NCI-H226 (cell line): ENCODE results near the gene TRIM38.

Source experiments
- DNase-seq: peaks from one replicate; pipeline ENCODE4 v3.0.0-alpha.2; 2015

Gene TRIM38

GRCh38 chr6:26028746-26029569 is 66.4 kb downstream of the TRIM38 start:
- DNase-seq, result no peak

- no peak for DNase-seq
Observed at GRCh38 chr6:26029570-26029856, 66.9 kb downstream of the TRIM38 start.

- DNase-seq, result no peak
Observed at GRCh38 chr6:26029857-26030653, 67.5 kb downstream of the TRIM38 start.

GRCh38 chr6:26030716-26031115 is 68.1 kb downstream of the TRIM38 start:
- DNase-seq, result no peak

- no peak for DNase-seq
Observed at GRCh38 chr6:26031151-26031594, 68.6 kb downstream of the TRIM38 start.

GRCh38 chr6:26031595-26032339 is 69.2 kb downstream of the TRIM38 start:
- peak; percentile 96 for DNase-seq

GRCh38 chr6:26032340-26033084 is 69.9 kb downstream of the TRIM38 start:
- peak; percentile 42 for DNase-seq

GRCh38 chr6:26033085-26033940 is 70.7 kb downstream of the TRIM38 start:
- DNase-seq, result peak; percentile 92

GRCh38 chr6:26033941-26034354 is 71.3 kb downstream of the TRIM38 start:
- DNase-seq, result no peak

- no peak for DNase-seq
Observed at GRCh38 chr6:26034905-26035304, 72.3 kb downstream of the TRIM38 start.
